OCI-LY7 (cell line): ENCODE results near the gene PSME3.

Experiments used
- EZH2phosphoT487 ChIP-seq: fragments of 200-600 bp; sonication (generic); IDR thresholded peaks from 2 replicates; pipeline ENCODE4 v1.6.1; 2018; ENCODE audit warnings: low read depth, borderline replicate concordance, mild to moderate bottlenecking, mixed run types, antibody characterized with exemption, low read length, moderate library complexity, mixed read lengths
- TF ChIP-seq, protein P1 (sequence below): fragments of 200-600 bp; sonication (generic); conservative IDR thresholded peaks from 2 replicates; pipeline ENCODE4 v1.5.1; 2014; ENCODE audit warnings: mild to moderate bottlenecking, antibody characterized with exemption, low read length, moderate library complexity, mixed read lengths

DNA sequence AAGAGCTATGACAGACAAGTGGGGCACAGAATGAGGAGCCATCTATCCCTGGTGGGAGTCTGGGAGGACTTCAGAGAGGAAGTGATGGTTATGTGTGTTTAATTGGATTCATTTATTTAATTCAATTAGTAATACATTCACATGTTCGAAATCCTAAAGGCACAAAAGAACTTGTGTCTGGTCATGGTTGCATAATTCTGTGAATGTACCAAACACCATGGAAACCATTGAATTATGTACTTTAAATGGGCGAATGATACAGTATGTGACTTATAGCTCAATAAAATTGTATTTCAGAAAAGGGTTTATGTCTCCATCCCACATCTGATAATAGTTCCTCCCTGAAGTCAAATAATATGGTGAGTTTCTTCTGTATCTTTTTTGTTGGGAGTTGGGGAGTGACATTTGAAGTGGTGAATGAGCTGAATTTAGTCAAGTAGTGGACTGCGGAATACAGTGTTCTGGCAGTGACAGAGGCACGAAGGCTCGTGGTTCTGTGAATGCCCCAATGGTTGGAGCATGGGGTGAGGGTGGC, 47.6 kb downstream of the PSME3 start:
- TF ChIP-seq, protein P1, sequence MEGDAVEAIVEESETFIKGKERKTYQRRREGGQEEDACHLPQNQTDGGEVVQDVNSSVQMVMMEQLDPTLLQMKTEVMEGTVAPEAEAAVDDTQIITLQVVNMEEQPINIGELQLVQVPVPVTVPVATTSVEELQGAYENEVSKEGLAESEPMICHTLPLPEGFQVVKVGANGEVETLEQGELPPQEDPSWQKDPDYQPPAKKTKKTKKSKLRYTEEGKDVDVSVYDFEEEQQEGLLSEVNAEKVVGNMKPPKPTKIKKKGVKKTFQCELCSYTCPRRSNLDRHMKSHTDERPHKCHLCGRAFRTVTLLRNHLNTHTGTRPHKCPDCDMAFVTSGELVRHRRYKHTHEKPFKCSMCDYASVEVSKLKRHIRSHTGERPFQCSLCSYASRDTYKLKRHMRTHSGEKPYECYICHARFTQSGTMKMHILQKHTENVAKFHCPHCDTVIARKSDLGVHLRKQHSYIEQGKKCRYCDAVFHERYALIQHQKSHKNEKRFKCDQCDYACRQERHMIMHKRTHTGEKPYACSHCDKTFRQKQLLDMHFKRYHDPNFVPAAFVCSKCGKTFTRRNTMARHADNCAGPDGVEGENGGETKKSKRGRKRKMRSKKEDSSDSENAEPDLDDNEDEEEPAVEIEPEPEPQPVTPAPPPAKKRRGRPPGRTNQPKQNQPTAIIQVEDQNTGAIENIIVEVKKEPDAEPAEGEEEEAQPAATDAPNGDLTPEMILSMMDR, result no peak
- no peak for TF ChIP-seq EZH2phosphoT487
